Measurements from ENCODE around the gene KCNJ14. TPM values are rescaled to one million over a fixed set of nuclear protein-coding genes. Genes with fewer than 3 reads are reported as not detected.

The KCNJ14 gene
- total and polyA plus RNA-seq, 7 donors, result 0.28 to 2.6 (median 1.1) TPM

GRCh38 chr19:48441360-48442050 is 13.9 kb upstream of the KCNJ14 start:
- ATAC-seq, result no peak
- Histone ChIP-seq H3K27ac (no peak overlapping the region), H3K4me1 (peaks cover 7% of the 10 kb centered on the region), H3K27me3 (ENCODE audit: insufficient read depth in 3 of 3, low read length in 2 of 3) (peaks cover 0 to 46% (median 17%) of the 10 kb centered on the region in 3 donors), H3K4me3 (no peak overlapping the region), H3K9me3 (no peaks in the 10 kb centered on the region), H3K36me3 (ENCODE audit: insufficient read depth in 1 of 2, low read depth in 1 of 2) (no peaks in the 10 kb centered on the region)
- WGBS, 3 donors, result 92 to 95% (median 94%) methylated on average over 20 of the region's 20 CpGs
- TF ChIP-seq CTCF (IDR thresholded peaks at IDR 0.05), result no peak
- intact Hi-C loops (cut with DNase I), result loop anchor here in 1 of 2 donors (1.0 kb wide), 1 partner anchor 46 kb away; no protein-coding TSS in a partner anchor
- no peak for DNase-seq

GRCh38 chr19:48442116-48443035 is 13.0 kb upstream of the KCNJ14 start:
- no peak for ATAC-seq
- DNase-seq, result no peak
- intact Hi-C loops (cut with DNase I), result loop anchor here in 1 of 2 donors (1.0 kb wide), 1 partner anchor 47 kb away; no protein-coding TSS in a partner anchor
- H3K9me3 ChIP-seq, result no peaks in the 10 kb centered on the region
- H3K27ac ChIP-seq, result no peak overlapping the region
- TF ChIP-seq CTCF (IDR thresholded peaks at IDR 0.05), result no peak
- H3K27me3 ChIP-seq (ENCODE audit: insufficient read depth in 3 of 3, low read length in 2 of 3), result peaks cover 0 to 40% (median 17%) of the 10 kb centered on the region in 3 donors
- peaks cover 0 to 6% of the 10 kb centered on the region in 2 donors for H3K36me3 ChIP-seq (ENCODE audit: insufficient read depth in 1 of 2, low read depth in 1 of 2)
- WGBS, 3 donors, result 27 to 62% (median 30%) methylated on average over 28 to 94 of the region's 94 CpGs
- H3K4me3 ChIP-seq, result no peak overlapping the region
- H3K4me1 ChIP-seq, result peaks cover 15% of the 10 kb centered on the region

- H3K36me3 ChIP-seq (ENCODE audit: insufficient read depth in 1 of 2, low read depth in 1 of 2), result peaks cover 0 to 14% of the 10 kb centered on the region in 2 donors
- DNase-seq, result no peak
- peaks cover 0 to 40% (median 17%) of the 10 kb centered on the region in 3 donors for H3K27me3 ChIP-seq (ENCODE audit: insufficient read depth in 3 of 3, low read length in 2 of 3)
- no peak for TF ChIP-seq CTCF (IDR thresholded peaks at IDR 0.05)
- no peak for ATAC-seq
- no peak overlapping the region for H3K27ac ChIP-seq
- intact Hi-C loops (cut with DNase I), result no loop called here
- peaks cover 19% of the 10 kb centered on the region for H3K4me1 ChIP-seq
- peak overlapping the region; percentile 45 for H3K4me3 ChIP-seq
- 2 to 3% (median 3%) methylated on average over 28 to 60 of the region's 60 CpGs for WGBS, 3 donors
- H3K9me3 ChIP-seq, result no peaks in the 10 kb centered on the region
These were observed 12.1 kb upstream of the KCNJ14 start for GRCh38 chr19:48443256-48443655.

GRCh38 chr19:48443731-48444128 is 11.6 kb upstream of the KCNJ14 start:
- DNase-seq (no peak), ATAC-seq (no peak)
- no peaks in the 10 kb centered on the region for H3K9me3 ChIP-seq
- H3K36me3 ChIP-seq (ENCODE audit: insufficient read depth in 1 of 2, low read depth in 1 of 2), result peaks cover 4 to 19% of the 10 kb centered on the region in 2 donors
- peaks cover 0 to 37% (median 17%) of the 10 kb centered on the region in 3 donors for H3K27me3 ChIP-seq (ENCODE audit: insufficient read depth in 3 of 3, low read length in 2 of 3)
- no peak for TF ChIP-seq CTCF (IDR thresholded peaks at IDR 0.05)
- no peak overlapping the region for H3K27ac ChIP-seq
- intact Hi-C loops (cut with DNase I), result no loop called here
- H3K4me1 ChIP-seq, result peaks cover 19% of the 10 kb centered on the region
- WGBS, 3 donors, result 5 to 7% (median 6%) methylated on average over 22 to 45 of the region's 45 CpGs
- peak overlapping the region; percentile 97 for H3K4me3 ChIP-seq

Measured in psoas muscle (tissue), 8 donors.